ENCODE results near the gene RPP25L. TPM values are rescaled to one million over a fixed set of nuclear protein-coding genes. Genes with fewer than 3 reads are reported as not detected.

Gene RPP25L
- total and polyA plus RNA-seq, 8 donors = 17.7 to 22.4 (median 20.6) TPM

DNA sequence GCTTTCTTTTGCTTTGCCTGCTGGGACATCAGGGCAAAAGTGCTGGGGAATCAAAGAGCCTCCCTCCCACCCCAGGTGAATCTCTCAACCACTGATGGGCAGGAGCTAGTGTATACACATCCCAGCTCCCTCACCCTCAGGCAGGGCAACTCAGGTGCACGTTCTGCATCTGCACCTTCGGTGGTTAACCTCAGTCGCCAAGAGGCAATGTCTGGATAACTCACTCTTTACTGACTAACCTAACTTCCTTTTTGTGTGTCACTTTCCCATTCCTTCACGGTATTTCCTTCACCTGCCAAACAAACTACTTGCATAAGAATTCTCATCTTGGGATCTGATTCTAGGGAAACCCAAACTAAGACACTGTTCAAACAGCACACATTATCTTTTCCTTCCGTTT is 48.6 kb downstream of the RPP25L start:
- peaks cover 3 to 14% of the 10 kb centered on the region in 2 donors for H3K4me1 ChIP-seq
- ATAC-seq (no peak), DNase-seq (no peak)
- H3K27ac ChIP-seq = no peak overlapping the region
- peaks cover 0 to 5% of the 10 kb centered on the region in 2 donors for H3K9me3 ChIP-seq
- H3K27me3 ChIP-seq = peaks cover 0 to 78% of the 10 kb centered on the region in 2 donors
- H3K4me3 ChIP-seq = no peak overlapping the region
- no peak for TF ChIP-seq CTCF (IDR thresholded peaks at IDR 0.05)
- intact Hi-C loops (cut with DNase I) = no loop called here
- no peaks in the 10 kb centered on the region for H3K36me3 ChIP-seq

DNA sequence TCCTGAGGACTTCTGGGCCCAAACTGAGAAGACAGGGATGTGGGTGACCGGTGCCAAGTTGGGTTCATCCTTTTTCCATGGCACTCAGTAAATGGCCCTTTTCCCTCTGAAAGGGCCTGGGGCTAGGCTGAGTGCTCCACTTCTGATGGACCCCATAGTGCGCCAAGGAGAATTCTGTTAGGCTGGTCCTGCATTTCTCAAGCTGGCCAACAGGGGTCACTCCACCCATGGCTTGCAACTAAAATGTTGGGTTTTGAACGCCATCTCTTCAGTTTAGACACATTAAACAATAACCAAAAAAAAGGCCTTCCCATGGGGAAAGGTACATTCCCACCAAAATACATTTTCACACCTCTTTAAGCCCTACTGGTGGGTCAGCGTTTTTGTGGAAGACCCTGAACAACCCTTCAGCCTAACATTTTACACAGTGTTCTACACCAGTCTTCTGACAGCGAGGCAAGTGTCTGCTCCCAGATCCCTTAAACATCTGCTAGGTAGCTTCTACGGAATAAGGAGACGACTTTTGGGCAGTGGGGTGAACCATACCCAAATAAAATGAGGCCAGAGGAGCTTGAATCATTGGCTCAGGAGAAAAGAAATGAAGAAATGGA is 49.7 kb downstream of the RPP25L start:
- Histone ChIP-seq H3K4me3 (no peak overlapping the region), H3K36me3 (no peaks in the 10 kb centered on the region), H3K9me3 (peaks cover 0 to 5% of the 10 kb centered on the region in 2 donors), H3K4me1 (peaks cover 3 to 14% of the 10 kb centered on the region in 2 donors), H3K27ac (no peak overlapping the region), H3K27me3 (peaks cover 0 to 79% of the 10 kb centered on the region in 2 donors)
- TF ChIP-seq CTCF (IDR thresholded peaks at IDR 0.05) = peak in 1 of 2 donors; percentile 27
- DNase-seq (peak in 1 of 4 donors; percentile 4), ATAC-seq (no peak)
- intact Hi-C loops (cut with DNase I) = no loop called here

GRCh38 chr9:34560599-34561214 is 51.2 kb downstream of the RPP25L start:
- no peak for DNase-seq
- H3K27ac ChIP-seq = no peak overlapping the region
- H3K4me1 ChIP-seq = peaks cover 3 to 14% of the 10 kb centered on the region in 2 donors
- peaks cover 0 to 5% of the 10 kb centered on the region in 2 donors for H3K9me3 ChIP-seq
- no peaks in the 10 kb centered on the region for H3K36me3 ChIP-seq
- intact Hi-C loops (cut with DNase I) = no loop called here
- TF ChIP-seq CTCF (IDR thresholded peaks at IDR 0.05) = no peak
- H3K4me3 ChIP-seq = no peak overlapping the region
- ATAC-seq = peak; percentile 36
- peaks cover 0 to 70% of the 10 kb centered on the region in 2 donors for H3K27me3 ChIP-seq

Other genes with a start within 250 kb of the RPP25L start
- 10 to 100 TPM in 1 of 2 donors, 1 to 10 TPM in 1; 6.9 to 22.6 TPM for gene MYORG, start 235.2 kb downstream of the RPP25L start, total RNA-seq
- gene MYORG, start 235.2 kb downstream of the RPP25L start, polyA plus RNA-seq (ENCODE audit: insufficient read length in 6 of 6) = 1 to 10 TPM; 3.1 to 4.8 (median 3.5) TPM
- 10 to 100 TPM; 18.0 to 23.0 TPM for gene FAM219A, start 153.5 kb downstream of the RPP25L start, total RNA-seq
- gene FAM219A, start 153.5 kb downstream of the RPP25L start, polyA plus RNA-seq (ENCODE audit: insufficient read length in 6 of 6) = 10 to 100 TPM; 12.3 to 16.9 (median 13.9) TPM
- gene DNAI1, start 153.3 kb downstream of the RPP25L start, total RNA-seq = 1 to 10 TPM in 1 of 2 donors, under 1 TPM in 1; 0.29 to 4.1 TPM
- gene DNAI1, start 153.3 kb downstream of the RPP25L start, polyA plus RNA-seq (ENCODE audit: insufficient read length in 6 of 6) = 10 to 100 TPM in 1 of 6 donors, 1 to 10 TPM in 5; 1.8 to 11.6 (median 7.5) TPM
- under 1 TPM; 0.26 to 0.61 TPM for gene ENHO, start 89.1 kb downstream of the RPP25L start, total RNA-seq
- 1 to 10 TPM; 1.2 to 1.9 (median 1.4) TPM for gene ENHO, start 89.1 kb downstream of the RPP25L start, polyA plus RNA-seq (ENCODE audit: insufficient read length in 6 of 6)
- under 1 TPM; 0.90 to 0.92 TPM for gene CNTFR, start 22.4 kb downstream of the RPP25L start, total RNA-seq
- 10 to 100 TPM; 21.9 to 35.6 (median 28.2) TPM for gene CNTFR, start 22.4 kb downstream of the RPP25L start, polyA plus RNA-seq (ENCODE audit: insufficient read length in 6 of 6)
- gene DCTN3, start 8.4 kb upstream of the RPP25L start, total RNA-seq = 10 to 100 TPM; 69.8 to 70.4 TPM
- gene DCTN3, start 8.4 kb upstream of the RPP25L start, polyA plus RNA-seq (ENCODE audit: insufficient read length in 6 of 6) = 100 to 1,000 TPM in 1 of 6 donors, 10 to 100 TPM in 5; 88.6 to 111 (median 93.9) TPM
- not detected for gene ARID3C, start 17.0 kb upstream of the RPP25L start, total RNA-seq
- under 1 TPM in 3 of 6 donors, not detected in 3; 0.13 to 0.24 (median 0.15) TPM for gene ARID3C, start 17.0 kb upstream of the RPP25L start, polyA plus RNA-seq (ENCODE audit: insufficient read length in 6 of 6)
- 10 to 100 TPM; 50.5 to 72.1 TPM for gene SIGMAR1, start 25.7 kb upstream of the RPP25L start, total RNA-seq
- gene SIGMAR1, start 25.7 kb upstream of the RPP25L start, polyA plus RNA-seq (ENCODE audit: insufficient read length in 6 of 6) = 10 to 100 TPM; 36.0 to 46.9 (median 42.3) TPM
- 10 to 100 TPM; 42.8 to 44.0 TPM for gene GALT, start 34.6 kb upstream of the RPP25L start, total RNA-seq
- gene GALT, start 34.6 kb upstream of the RPP25L start, polyA plus RNA-seq (ENCODE audit: insufficient read length in 6 of 6) = 10 to 100 TPM; 58.4 to 81.6 (median 73.1) TPM
- gene IL11RA, start 40.1 kb upstream of the RPP25L start, total RNA-seq = 10 to 100 TPM; 13.8 to 17.6 TPM
- gene IL11RA, start 40.1 kb upstream of the RPP25L start, polyA plus RNA-seq (ENCODE audit: insufficient read length in 6 of 6) = 100 to 1,000 TPM in 4 of 6 donors, 10 to 100 TPM in 2; 93.3 to 121 (median 106) TPM
- gene CCL27, start 50.6 kb upstream of the RPP25L start, total RNA-seq = under 1 TPM in 1 of 2 donors, not detected in 1; 0.67 TPM
- gene CCL27, start 50.6 kb upstream of the RPP25L start, polyA plus RNA-seq (ENCODE audit: insufficient read length in 6 of 6) = 1 to 10 TPM in 1 of 6 donors, under 1 TPM in 5; 0.49 to 1.6 (median 0.78) TPM
- gene CCL19, start 79.2 kb upstream of the RPP25L start, total RNA-seq = 10 to 100 TPM in 1 of 2 donors, 1 to 10 TPM in 1; 1.2 to 36.3 TPM
- 1 to 10 TPM in 1 of 6 donors, under 1 TPM in 3, not detected in 2; 0.28 to 1.4 (median 0.33) TPM for gene CCL19, start 79.2 kb upstream of the RPP25L start, polyA plus RNA-seq (ENCODE audit: insufficient read length in 6 of 6)
- gene CCL21, start 98.0 kb upstream of the RPP25L start, total RNA-seq = 100 to 1,000 TPM in 1 of 2 donors, 10 to 100 TPM in 1; 39.1 to 136 TPM
- gene CCL21, start 98.0 kb upstream of the RPP25L start, polyA plus RNA-seq (ENCODE audit: insufficient read length in 6 of 6) = 100 to 1,000 TPM in 5 of 6 donors, 10 to 100 TPM in 1; 69.2 to 212 (median 175) TPM